Mesothelial cell of epicardium (in vitro differentiated cells): ENCODE results near the gene JPT2. TPM values are rescaled to one million over a fixed set of nuclear protein-coding genes. Genes with fewer than 3 reads are reported as not detected.
"Not testable (repeated sequence)": the region's sequence is repeated elsewhere in the genome, so short reads cannot be mapped to it uniquely, and the experiment has no call there.

ENCODE experiments used
- DNase-seq, 2 experiments: peaks; one replicate each; pipeline ENCODE4 v3.0.0; 2021; ENCODE audit warnings: low spot score in 2 of 2; ENCODE audit not compliant: unreplicated experiment in 2 of 2
- H3K27ac Mint-ChIP-seq: 2 replicates; pipeline ENCODE4 v1.8.0; 2021; ENCODE audit warnings: mixed read lengths
- H3K27me3 Mint-ChIP-seq: 2 replicates; pipeline ENCODE4 v1.8.0; 2021; ENCODE audit warnings: low read depth, mixed read lengths
- H3K36me3 Mint-ChIP-seq: 2 replicates; pipeline ENCODE4 v1.8.0; 2021; ENCODE audit warnings: mixed read lengths
- H3K4me1 Mint-ChIP-seq: 2 replicates; pipeline ENCODE4 v1.8.0; 2021; ENCODE audit warnings: mixed read lengths
- H3K4me3 Mint-ChIP-seq: 2 replicates; pipeline ENCODE4 v1.8.0; 2021; ENCODE audit warnings: mild to moderate bottlenecking, moderate library complexity, mixed read lengths
- H3K9me3 Mint-ChIP-seq: 2 replicates; pipeline ENCODE4 v1.8.0; 2021; ENCODE audit warnings: mixed read lengths
- total RNA-seq: library from RNA; stranded (reverse); gene quantifications from 3 replicates; pipeline ENCODE4 v1.2.1, GENCODE V29; 2021
- TF ChIP-seq, protein P1 (sequence below): fragments of 200-600 bp; sonication (generic); IDR thresholded peaks from one replicate; pipeline ENCODE4 v1.5.0; 2021; ENCODE audit warnings: antibody characterized with exemption; ENCODE audit not compliant: unreplicated experiment

Gene JPT2
- total RNA-seq, 1 donor from 2014 or later: 72.9 TPM

DNA sequence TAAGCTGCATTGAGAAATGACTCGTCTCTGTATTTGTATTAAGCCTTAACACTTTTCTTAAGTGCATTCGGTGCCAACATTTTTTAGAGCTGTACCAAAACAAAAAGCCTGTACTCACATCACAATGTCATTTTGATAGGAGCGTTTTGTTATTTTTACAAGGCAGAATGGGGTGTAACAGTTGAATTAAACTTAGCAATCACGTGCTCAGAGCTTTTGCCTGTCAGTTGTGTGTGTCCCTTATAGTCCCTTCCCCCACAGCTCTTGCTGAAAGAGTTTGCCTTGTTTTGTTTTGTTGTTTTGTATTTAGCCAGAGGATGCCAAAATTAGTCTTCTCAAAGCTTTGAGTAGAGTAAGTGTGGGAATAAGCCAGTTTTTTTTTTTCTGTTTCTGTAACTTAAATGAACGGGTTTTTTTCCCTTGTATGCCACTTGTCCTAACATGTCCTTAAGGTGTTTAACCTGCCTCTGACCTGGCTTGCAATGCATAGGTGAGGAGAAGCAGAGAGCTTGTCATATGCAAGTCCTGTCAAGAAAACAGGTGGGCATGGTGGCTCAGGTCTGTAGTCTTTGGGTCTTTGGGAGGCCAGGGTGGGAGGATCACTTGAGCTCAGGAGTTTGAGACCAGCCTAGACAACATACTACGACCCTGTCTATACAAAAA lies 23.3 kb downstream of the JPT2 start:
- DNase-seq: no peak
- H3K36me3 Mint-ChIP-seq: peaks cover 21% of the 10 kb centered on the region
- TF ChIP-seq, protein P1, sequence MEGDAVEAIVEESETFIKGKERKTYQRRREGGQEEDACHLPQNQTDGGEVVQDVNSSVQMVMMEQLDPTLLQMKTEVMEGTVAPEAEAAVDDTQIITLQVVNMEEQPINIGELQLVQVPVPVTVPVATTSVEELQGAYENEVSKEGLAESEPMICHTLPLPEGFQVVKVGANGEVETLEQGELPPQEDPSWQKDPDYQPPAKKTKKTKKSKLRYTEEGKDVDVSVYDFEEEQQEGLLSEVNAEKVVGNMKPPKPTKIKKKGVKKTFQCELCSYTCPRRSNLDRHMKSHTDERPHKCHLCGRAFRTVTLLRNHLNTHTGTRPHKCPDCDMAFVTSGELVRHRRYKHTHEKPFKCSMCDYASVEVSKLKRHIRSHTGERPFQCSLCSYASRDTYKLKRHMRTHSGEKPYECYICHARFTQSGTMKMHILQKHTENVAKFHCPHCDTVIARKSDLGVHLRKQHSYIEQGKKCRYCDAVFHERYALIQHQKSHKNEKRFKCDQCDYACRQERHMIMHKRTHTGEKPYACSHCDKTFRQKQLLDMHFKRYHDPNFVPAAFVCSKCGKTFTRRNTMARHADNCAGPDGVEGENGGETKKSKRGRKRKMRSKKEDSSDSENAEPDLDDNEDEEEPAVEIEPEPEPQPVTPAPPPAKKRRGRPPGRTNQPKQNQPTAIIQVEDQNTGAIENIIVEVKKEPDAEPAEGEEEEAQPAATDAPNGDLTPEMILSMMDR: no peak
- peaks cover 5% of the 10 kb centered on the region for H3K4me1 Mint-ChIP-seq
- no peak overlapping the region for H3K4me3 Mint-ChIP-seq
- peak overlapping the region; percentile 40 for H3K27ac Mint-ChIP-seq
- peaks cover 5% of the 10 kb centered on the region for H3K9me3 Mint-ChIP-seq
- no peaks in the 10 kb centered on the region for H3K27me3 Mint-ChIP-seq

DNA sequence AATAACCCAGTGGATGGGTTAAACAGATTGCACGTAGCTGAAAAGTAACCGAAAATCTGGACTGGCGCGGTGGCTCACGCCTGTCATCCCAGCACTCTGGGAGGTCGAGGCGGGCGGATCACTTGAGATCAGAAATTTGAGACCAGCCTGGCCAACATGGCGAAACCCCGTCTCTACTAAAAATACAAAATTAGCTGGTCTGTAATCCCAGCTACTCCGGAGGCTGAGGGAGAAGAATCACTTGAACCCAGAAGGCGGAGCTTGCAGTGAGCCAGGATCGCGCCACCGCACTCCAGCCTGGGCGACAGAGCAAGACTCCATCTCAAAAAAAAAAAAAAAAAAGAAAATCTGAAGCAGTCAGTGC lies 27.2 kb downstream of the JPT2 start:
- H3K36me3 Mint-ChIP-seq, DNase-seq, H3K27me3 Mint-ChIP-seq, H3K9me3 Mint-ChIP-seq: not testable (repeated sequence)
- peak overlapping the region; percentile 98 for H3K27ac Mint-ChIP-seq
- peaks cover 16% of the 10 kb centered on the region for H3K4me1 Mint-ChIP-seq
- H3K4me3 Mint-ChIP-seq: peak overlapping the region; percentile 91

DNA sequence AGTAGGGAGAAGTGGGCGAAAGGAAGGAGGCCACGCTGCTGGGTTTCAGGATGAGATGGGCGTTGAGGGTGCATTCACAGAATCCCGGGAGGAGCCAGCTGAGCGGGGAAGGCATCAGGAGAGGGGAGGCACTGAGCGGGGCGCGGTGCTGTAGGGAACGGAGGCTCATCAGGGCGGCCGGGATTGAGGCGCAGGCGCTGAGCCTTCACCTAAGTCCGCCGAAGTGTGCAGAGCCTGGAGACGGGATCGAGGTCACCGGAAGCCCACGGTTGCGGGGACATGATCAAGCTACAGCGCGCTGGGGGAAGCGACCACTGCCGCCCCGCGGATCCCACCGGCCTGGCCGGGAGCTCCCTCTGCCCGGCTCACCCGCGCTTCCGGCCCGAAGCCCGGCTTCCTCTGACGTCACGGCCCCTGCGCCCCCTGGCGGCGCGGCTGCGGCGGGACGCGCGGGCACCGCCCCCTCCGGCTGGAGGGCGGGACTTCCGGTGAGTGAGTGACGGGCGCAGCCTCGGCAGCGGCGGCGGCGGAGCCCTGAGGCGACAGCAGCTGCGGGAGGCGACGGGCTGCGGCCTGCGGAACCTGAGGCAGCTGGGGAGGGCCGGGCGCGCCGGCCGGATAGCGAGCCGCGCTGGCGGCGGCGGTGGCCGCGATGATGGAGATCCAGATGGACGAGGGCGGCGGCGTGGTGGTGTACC lies 27.8 kb downstream of the JPT2 start, which contains the start of gene MAPK8IP3:
Gene MAPK8IP3, plus strand, starts transcription at position 508 of the 698 bp plus-strand sequence. Its CDS starts 145 bp downstream, at position 653.
- Mint-ChIP-seq H3K4me3 (peak within 1 kb of the TSS; percentile 91), H3K4me1 (peaks cover 16% of the 10 kb centered on the region), H3K9me3 (no peaks in the 10 kb centered on the region), H3K27ac (peak within 1 kb of the TSS; percentile 98), H3K27me3 (no peaks in the 10 kb centered on the region), H3K36me3 (peaks cover 4% of the 10 kb centered on the region)
- TF ChIP-seq, protein P1: peak; percentile 99
- DNase-seq: peak; percentile 95 to 99

DNA sequence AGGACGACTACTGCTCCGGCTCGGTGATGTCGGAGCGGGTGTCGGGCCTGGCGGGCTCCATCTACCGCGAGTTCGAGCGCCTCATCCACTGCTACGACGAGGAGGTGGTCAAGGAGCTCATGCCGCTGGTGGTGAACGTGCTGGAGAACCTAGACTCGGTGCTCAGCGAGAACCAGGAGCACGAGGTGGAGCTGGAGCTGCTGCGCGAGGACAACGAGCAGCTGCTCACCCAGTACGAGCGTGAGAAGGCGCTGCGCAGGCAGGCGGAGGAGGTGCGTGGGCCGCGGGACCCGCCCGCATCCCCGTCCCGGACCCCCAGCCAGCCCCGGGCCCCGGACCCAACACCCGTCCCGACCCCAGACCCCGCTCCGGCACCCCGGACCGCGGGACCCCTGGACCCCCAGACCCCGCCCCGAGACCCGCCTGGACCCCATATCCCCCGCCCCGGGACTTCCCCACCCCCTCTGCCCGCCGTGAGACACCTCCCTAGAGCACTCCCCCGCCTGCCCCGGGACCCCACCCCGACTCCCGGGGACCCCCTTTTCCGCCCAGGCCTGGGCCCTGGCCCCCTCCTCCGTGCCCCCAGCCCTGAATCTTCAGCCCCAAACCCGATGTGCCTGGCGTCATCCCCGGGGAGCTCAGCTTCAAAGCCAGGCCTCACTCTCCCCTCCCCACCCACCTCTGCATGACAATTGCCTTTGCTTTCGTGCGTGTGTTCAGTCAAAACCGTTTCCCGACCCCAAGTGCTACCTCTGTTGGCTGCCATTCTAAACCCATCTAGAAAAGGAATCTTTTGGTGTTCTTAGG lies 28.5 kb downstream of the JPT2 start:
- Mint-ChIP-seq H3K4me3 (peak overlapping the region; percentile 91), H3K27me3 (no peaks in the 10 kb centered on the region), H3K27ac (peak overlapping the region; percentile 86), H3K4me1 (peaks cover 13% of the 10 kb centered on the region), H3K36me3 (peaks cover 1% of the 10 kb centered on the region), H3K9me3 (no peaks in the 10 kb centered on the region)
- no peak for DNase-seq
- TF ChIP-seq, protein P1: no peak

DNA sequence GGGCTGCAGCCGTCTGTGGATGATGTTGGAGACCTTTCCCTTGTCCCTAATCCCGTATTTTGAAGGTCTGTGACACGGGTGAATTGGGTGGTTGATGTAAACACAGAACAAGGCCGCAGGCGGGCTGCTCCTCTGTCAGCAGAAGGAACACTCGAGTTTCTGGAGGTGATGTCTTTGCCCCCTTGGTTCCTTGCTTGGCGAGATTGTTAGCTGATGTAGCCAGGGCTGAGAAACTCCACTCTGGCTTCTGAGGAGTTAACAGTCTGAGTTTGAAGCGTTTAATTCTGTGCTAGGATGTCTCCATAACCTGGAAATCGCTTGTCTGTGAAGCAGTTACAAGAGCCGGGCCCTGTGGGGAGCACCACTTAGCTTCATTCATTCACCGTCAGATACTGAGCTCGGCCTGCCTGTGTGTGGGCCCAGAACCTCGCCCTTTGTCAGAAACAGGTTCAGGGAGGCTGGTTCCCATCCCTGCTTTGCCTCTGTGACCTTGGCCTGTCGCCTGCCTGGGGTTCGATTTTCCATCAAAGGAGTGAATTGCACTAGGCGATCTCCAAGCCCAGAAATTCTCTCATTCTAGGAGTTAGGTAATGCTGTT lies 29.2 kb downstream of the JPT2 start:
- Mint-ChIP-seq H3K36me3 (peaks cover 1% of the 10 kb centered on the region), H3K27ac (peak overlapping the region; percentile 86), H3K4me1 (peaks cover 13% of the 10 kb centered on the region), H3K9me3 (no peaks in the 10 kb centered on the region), H3K27me3 (no peaks in the 10 kb centered on the region), H3K4me3 (peak overlapping the region; percentile 82)
- TF ChIP-seq, protein P1: no peak
- DNase-seq: no peak
